Tibial nerve (tissue), 4 donors: ENCODE results near the gene CIITA. TPM values are rescaled to one million over a fixed set of nuclear protein-coding genes. Genes with fewer than 3 reads are reported as not detected.

ENCODE experiments used
- DNase-seq, 2 donors: peaks; one replicate each; pipeline ENCODE4 v3.0.0-alpha.2; 2019; ENCODE audit warnings: low spot score in 2 of 2
- H3K27ac ChIP-seq, 4 donors: fragments of 200-600 bp; sonication (generic) in 3 of 4; one replicate each; pipeline ENCODE4 v1.5.1; 2017 to 2019; ENCODE audit warnings: mild to moderate bottlenecking in 1 of 4
- H3K27me3 ChIP-seq, 2 donors: fragments of 200-600 bp; sonication (generic) in 1 of 2; one replicate each; pipeline versions ENCODE4 v1.5.1 to v1.6.0; 2017 to 2019
- H3K36me3 ChIP-seq, 3 donors: fragments of 200-600 bp; sonication (generic); one replicate each; pipeline ENCODE4 v1.5.1; 2018 to 2019
- H3K4me1 ChIP-seq, 4 donors: fragments of 200-600 bp; sonication (generic) in 3 of 4; one replicate each; pipeline ENCODE4 v1.5.1; 2017 to 2019
- H3K4me3 ChIP-seq, 4 donors: fragments of 200-600 bp; sonication (generic) in 3 of 4; one replicate each; pipeline ENCODE4 v1.5.1; 2017 to 2019; ENCODE audit warnings: mild to moderate bottlenecking in 1 of 4, moderate library complexity in 1 of 4
- H3K9me3 ChIP-seq, 4 donors: fragments of 200-600 bp; sonication (generic) in 3 of 4; one replicate each; pipeline ENCODE4 v1.5.1; 2017 to 2019
- EP300 ChIP-seq, 2 donors: sonication (generic); formaldehyde crosslinking; IDR thresholded peaks; one replicate each; pipeline ENCODE4 v1.6.1; 2017; ENCODE audit warnings: antibody characterized with exemption in 2 of 2, mild to moderate bottlenecking in 1 of 2
- POLR2A ChIP-seq, 2 donors: fragments of 450-650 bp; IDR thresholded peaks; one replicate each; pipeline ENCODE4 v1.6.1; 2017; ENCODE audit warnings: antibody characterized with exemption in 2 of 2, mild to moderate bottlenecking in 2 of 2, moderate library complexity in 2 of 2
- WGBS, 2 donors: methylation state at CpG; one replicate each; pipeline ENCODE4 v1.1.5; 2018; 5-methylcytosine and 5-hydroxymethylcytosine counted together
- total RNA-seq, 4 donors: library from RNA; depleted of rRNA; stranded (reverse); fragments of >200 nt; gene quantifications; one replicate each; pipeline ENCODE4 v1.1.0, GENCODE V29; 2016
- TF ChIP-seq, protein P1 (sequence below), 5 experiments: fragments of 200-600 bp in 3 of 5; fragments of 450-650 bp in 2 of 5; sonication (generic) in 3 of 5; IDR thresholded peaks; one replicate each; pipeline ENCODE4 v1.5.1; 2016 to 2019; ENCODE audit warnings: antibody characterized with exemption in 5 of 5, mild to moderate bottlenecking in 3 of 5, moderate library complexity in 2 of 5

The CIITA gene
- total RNA-seq, 4 donors from 2014 or later, result 7.5 to 38.7 (median 17.8) TPM

DNA sequence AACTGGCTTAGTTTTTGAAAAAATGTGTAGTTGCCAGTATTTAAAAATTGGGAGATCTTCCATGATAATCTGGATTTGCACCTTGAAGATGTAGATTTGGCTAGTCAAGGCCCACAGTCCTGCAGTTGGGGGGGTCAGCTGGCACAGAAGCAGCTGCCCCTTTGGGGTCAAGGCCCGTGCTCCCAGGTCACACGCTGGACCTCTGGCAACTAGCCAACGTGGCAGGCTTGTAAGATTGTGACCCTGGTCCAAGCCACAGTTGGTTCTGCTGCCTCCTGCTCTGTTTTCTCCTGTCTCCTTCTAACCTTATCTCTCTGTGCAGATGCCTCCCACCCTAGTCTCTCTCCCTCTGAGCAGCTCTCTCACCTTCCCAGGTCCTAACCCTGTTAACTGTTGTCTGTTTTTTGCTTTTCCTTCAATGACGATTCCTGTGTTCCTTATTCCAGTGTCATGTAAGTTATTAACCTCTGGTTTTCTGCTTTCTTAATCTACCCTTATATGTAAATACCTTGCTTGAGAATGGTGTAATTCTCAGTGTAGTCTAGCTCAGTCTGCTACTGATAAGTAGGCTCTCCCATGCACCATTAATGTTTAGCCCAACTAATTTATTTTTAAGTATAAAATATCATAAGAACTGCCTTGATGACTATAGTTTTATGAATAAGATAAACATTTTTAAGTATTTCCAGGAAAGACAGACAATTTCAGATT is 95.3 kb downstream of the CIITA start:
- DNase-seq, result no peak
- peaks cover 0 to 11% (median 3%) of the 10 kb centered on the region in 4 donors for H3K4me1 ChIP-seq
- no peaks in the 10 kb centered on the region for H3K9me3 ChIP-seq
- H3K27me3 ChIP-seq, result no peaks in the 10 kb centered on the region
- no peak overlapping the region for H3K4me3 ChIP-seq
- WGBS, 2 donors, result 26 to 42% methylated on average over 4 of the region's 4 CpGs
- H3K27ac ChIP-seq, result peak overlapping the region in 1 of 4 donors; percentile 35
- peaks cover 0 to 69% (median 10%) of the 10 kb centered on the region in 3 donors for H3K36me3 ChIP-seq
- TF ChIP-seq EP300 (IDR thresholded peaks at IDR 0.05) (no peak), POLR2A (IDR thresholded peaks at IDR 0.05) (no peak)
- TF ChIP-seq, protein P1, sequence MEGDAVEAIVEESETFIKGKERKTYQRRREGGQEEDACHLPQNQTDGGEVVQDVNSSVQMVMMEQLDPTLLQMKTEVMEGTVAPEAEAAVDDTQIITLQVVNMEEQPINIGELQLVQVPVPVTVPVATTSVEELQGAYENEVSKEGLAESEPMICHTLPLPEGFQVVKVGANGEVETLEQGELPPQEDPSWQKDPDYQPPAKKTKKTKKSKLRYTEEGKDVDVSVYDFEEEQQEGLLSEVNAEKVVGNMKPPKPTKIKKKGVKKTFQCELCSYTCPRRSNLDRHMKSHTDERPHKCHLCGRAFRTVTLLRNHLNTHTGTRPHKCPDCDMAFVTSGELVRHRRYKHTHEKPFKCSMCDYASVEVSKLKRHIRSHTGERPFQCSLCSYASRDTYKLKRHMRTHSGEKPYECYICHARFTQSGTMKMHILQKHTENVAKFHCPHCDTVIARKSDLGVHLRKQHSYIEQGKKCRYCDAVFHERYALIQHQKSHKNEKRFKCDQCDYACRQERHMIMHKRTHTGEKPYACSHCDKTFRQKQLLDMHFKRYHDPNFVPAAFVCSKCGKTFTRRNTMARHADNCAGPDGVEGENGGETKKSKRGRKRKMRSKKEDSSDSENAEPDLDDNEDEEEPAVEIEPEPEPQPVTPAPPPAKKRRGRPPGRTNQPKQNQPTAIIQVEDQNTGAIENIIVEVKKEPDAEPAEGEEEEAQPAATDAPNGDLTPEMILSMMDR (IDR thresholded peaks at IDR 0.05), result no peak

GRCh38 chr16:10972819-10973464 is 95.9 kb downstream of the CIITA start:
- no peak for DNase-seq
- Histone ChIP-seq H3K4me3 (no peak overlapping the region), H3K36me3 (peaks cover 0 to 69% (median 11%) of the 10 kb centered on the region in 3 donors), H3K27me3 (no peaks in the 10 kb centered on the region), H3K27ac (no peak overlapping the region), H3K4me1 (peaks cover 0 to 11% (median 3%) of the 10 kb centered on the region in 4 donors), H3K9me3 (no peaks in the 10 kb centered on the region)
- 80 to 81% methylated on average over 12 of the region's 12 CpGs for WGBS, 2 donors
- TF ChIP-seq EP300 (IDR thresholded peaks at IDR 0.05), result no peak
- TF ChIP-seq, protein P1 (IDR thresholded peaks at IDR 0.05), result no peak

GRCh38 chr16:10976634-10977033 is 99.6 kb downstream of the CIITA start:
- Histone ChIP-seq H3K36me3 (peaks cover 0 to 65% (median 15%) of the 10 kb centered on the region in 3 donors), H3K4me3 (no peak overlapping the region), H3K9me3 (no peaks in the 10 kb centered on the region), H3K4me1 (peaks cover 0 to 31% (median 2%) of the 10 kb centered on the region in 4 donors), H3K27ac (no peak overlapping the region), H3K27me3 (no peaks in the 10 kb centered on the region)
- DNase-seq, result no peak
- TF ChIP-seq POLR2A (IDR thresholded peaks at IDR 0.05) (no peak), EP300 (IDR thresholded peaks at IDR 0.05) (no peak)
- TF ChIP-seq, protein P1 (IDR thresholded peaks at IDR 0.05), result no peak
- WGBS, 2 donors, result 52 to 70% methylated on average over 3 of the region's 3 CpGs

GRCh38 chr16:10978124-10978523 is 101.1 kb downstream of the CIITA start:
- Histone ChIP-seq H3K36me3 (peaks cover 0 to 69% (median 13%) of the 10 kb centered on the region in 3 donors), H3K27ac (no peak overlapping the region), H3K9me3 (no peaks in the 10 kb centered on the region), H3K27me3 (no peaks in the 10 kb centered on the region), H3K4me1 (peaks cover 0 to 32% (median 0%) of the 10 kb centered on the region in 4 donors), H3K4me3 (no peak overlapping the region)
- DNase-seq, result no peak
- TF ChIP-seq EP300 (IDR thresholded peaks at IDR 0.05) (no peak), POLR2A (IDR thresholded peaks at IDR 0.05) (no peak)
- TF ChIP-seq, protein P1 (IDR thresholded peaks at IDR 0.05), result no peak
- WGBS, 2 donors, result 90 to 91% methylated on average over 6 of the region's 6 CpGs

DNA sequence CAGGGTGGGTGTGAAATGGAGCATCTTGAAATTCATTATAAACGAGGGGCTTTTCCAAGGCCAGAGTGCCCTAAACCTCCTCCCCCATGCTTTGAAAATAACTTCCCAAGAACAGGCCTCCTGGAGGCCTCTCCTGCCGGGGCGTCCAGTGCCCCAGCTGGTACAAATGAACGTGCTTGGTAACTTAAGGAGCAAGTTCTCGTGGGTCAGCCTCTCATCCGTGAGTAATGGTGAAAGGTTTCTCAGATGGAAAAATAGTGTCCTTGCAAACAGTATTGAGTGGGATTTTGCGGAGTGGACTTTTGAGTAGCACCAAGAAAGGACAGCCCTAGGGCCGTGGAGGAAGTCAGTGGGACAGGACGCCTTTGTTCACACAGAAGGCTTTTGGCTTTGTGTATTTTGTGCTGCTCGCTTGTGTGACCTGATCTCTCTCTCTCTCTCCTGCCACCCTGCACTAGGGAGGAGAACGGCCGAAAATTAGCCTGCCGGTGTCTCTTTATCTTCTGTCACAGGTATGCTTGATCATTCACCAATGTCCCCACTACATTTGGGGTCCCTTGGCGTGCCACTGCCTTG is 102.0 kb downstream of the CIITA start:
- 66% methylated on average over 14 of the region's 14 CpGs for WGBS, 2 donors
- Histone ChIP-seq H3K9me3 (no peaks in the 10 kb centered on the region), H3K27ac (peak overlapping the region in 1 of 4 donors; percentile 48), H3K36me3 (peaks cover 0 to 72% (median 8%) of the 10 kb centered on the region in 3 donors), H3K27me3 (no peaks in the 10 kb centered on the region), H3K4me3 (no peak overlapping the region), H3K4me1 (peaks cover 0 to 32% (median 0%) of the 10 kb centered on the region in 4 donors)
- TF ChIP-seq POLR2A (IDR thresholded peaks at IDR 0.05) (no peak), EP300 (IDR thresholded peaks at IDR 0.05) (no peak)
- TF ChIP-seq, protein P1 (IDR thresholded peaks at IDR 0.05), result no peak
- DNase-seq, result no peak
